NCI-H460 (cell line): ENCODE results near the gene WDR1. TPM values are rescaled to one million over a fixed set of nuclear protein-coding genes. Genes with fewer than 3 reads are reported as not detected.

Source experiments
- DNase-seq: peaks from one replicate; pipeline ENCODE4 v3.0.0-alpha.2; 2016; ENCODE audit warnings: low read depth; ENCODE audit errors: extremely low read depth
- total RNA-seq: library from RNA; depleted of rRNA; stranded (reverse); fragments of >200 nt; shearing (Covaris generic); gene quantifications from 2 replicates; pipeline ENCODE4 v1.2.3, GENCODE V29; 2014

Gene WDR1
- total RNA-seq, 1 experiment from 2014 or later: 105 TPM

DNA sequence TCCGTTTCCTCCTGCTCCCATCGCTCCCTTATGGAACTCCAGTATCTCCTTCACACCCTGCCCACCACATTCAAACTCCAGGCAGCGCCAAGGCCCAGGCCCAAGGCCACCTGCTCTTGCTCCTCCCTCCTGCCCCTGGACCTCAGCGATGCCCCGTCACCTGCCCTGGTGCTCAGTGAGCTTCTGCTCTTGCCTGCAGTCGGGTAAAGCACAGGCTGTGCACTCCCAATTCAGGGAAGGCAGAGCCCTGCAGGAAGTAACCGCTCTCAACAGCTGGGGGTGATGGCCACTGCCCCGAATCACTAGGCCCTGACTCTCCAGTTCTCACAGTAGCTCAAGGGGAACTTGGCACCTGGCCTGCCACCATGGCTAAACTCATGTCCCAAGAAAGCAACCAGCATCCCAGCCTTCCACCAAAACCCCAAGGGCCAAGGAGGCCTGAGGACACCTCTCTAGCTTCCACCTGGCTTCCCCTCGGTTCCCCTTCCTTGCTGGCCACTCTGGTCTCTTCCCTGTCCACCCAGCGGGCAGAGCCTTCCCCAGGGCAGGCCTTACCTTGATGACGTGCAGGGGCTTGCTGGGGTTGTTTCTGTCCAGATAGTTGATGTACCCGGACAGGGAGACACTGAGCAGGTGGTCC lies 29.3 kb downstream of the WDR1 start:
- DNase-seq: no peak

DNA sequence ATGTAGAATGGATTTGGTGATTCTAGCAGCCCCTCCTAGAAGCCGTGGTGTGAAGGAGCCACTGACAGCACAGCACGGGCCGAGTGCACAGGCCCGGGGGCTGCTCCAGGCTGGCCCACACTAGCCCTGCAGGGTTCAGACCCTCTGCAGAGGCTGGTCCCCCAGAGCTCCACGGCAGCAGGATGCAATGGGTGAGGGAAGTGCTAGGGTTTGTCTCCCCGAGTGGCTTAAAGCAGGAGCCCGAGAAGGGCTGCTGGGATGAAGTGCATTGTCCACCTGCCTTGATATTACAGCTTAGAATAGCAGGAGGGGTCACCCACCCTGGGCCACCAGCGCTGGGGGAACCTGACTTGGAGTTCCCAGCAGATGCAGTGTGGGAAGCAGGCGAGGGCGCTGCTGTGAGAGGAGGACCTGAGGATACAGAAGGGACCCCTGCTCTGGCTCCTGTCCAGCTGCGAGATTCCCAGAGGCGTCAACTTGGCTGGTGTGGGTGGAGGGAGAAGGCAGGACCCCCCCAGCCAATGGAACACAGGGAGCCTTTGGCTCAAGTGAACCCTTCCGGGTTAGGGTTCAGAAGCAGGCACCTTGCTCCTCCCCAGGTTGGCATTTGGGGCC lies 30.0 kb downstream of the WDR1 start:
- DNase-seq: no peak

DNA sequence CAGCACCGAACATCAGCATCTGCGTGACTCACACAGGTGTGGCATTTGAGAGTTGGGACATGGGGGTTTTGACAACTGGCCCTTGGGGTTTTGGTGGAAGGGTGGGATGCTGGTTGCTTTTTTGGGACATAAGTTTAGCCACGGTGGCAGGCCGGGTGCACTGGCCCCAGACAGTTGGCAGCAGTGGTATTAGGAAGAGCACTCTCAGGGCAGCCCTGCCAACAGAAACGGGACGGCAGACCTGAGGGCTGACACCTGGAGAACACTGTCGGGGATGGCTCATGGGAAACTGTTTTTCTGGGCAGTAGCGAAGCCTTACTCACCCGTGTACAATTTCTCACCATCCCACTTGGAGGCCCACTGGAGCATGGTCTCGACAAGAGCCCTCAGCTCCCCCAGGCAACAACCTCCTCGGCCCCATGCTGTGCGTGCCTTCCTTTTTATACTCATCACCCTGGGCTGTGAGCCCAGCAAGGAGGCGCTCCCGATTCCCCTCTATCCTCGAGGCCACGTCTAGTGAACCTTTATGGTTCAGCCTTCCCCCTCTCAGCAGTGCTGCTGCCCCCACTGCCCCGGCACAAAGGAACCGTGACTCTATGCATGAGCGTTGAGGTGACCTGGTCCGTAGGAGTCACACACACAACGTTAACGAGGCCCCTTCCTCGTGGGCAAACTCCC lies 30.6 kb downstream of the WDR1 start:
- DNase-seq: no peak

DNA sequence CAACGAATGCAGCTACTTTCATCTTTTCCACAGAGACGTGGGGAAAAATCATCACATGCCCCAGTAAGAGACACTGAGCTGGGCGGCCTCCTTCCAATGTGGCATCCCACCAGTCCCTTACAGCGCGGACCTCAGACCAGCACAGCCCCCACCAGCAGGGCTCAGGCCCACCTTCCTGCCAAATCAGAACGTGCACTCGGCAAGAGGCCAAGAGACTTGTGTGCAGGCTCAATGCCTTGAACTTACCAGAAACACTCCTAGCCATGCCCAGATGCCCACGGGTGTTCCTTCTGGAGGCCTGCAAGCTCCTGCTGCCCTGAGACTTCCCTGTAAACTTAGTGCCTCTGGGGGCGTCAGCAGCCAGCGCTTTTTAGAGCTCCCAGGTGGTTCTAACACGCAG lies 31.2 kb downstream of the WDR1 start:
- DNase-seq: no peak

DNA sequence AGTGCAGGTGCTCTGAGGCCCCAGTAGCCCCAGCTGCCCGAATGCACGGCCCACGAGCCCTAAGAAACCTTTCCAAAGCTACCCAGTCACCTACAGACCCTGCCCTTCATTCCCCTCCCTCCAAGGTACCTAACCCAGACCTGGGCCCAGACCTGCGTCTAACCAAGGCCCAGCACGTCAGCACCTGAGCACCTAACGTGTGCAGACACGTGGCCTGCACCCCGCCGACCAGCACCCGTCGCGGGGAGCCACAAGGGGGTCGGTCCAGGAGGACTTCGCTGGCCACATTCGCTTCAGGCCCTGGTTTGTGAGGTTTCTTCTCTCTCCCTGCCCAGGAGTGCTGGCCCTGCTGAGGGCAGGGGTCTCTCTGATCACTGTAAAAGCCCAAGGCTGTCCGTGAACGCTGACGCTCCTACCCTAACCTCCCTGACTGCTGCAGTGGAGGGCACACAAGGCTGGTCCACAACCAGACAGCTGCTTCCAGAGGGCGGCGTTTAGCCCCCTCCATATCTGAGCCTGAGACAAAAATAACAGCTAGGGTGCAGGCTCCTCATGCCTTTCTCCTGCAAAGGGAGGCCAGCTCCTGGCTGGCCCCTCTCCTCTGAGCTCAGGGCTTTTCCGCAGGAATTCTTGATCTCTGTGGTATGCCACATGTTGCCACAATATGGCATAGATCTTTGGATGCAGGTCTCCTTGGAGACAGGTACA lies 31.8 kb downstream of the WDR1 start:
- DNase-seq: no peak

DNA sequence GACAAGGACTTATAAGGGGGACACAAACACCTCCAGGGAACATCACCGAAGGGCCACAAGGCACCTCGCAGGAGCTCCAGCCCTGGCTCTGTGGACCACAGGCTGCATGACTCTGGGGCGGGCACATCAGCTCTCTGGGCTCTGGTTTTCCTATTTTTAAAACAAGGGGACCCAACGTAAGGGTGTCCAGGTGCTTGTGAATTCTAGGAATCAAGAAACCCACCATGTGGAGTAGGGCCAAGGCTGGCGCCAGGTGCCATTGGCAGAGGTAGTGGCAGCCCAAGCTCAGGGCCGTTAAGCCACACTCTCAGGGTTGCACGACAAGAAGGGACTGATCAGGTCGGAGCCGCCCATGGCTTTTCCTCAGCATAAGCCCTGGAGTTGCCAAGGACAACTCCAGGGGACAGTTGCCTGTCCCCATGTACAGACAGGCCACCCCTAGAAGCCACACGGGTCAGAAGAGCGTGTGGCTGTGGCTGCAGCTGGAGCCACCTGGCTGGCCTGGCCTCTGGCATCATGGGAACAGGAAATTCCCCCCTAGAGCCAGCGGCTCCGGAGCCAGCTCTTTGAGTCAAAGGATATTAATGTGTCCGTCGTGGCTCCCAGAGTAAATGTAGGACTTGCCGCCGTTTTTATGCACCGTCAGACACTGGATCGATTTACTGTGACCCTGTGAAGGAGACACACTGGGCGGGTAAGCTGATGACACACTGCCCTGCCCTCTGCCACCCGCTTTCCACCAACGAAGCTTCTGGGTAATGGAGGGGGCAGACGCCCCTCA lies 32.5 kb downstream of the WDR1 start:
- DNase-seq: no peak

DNA sequence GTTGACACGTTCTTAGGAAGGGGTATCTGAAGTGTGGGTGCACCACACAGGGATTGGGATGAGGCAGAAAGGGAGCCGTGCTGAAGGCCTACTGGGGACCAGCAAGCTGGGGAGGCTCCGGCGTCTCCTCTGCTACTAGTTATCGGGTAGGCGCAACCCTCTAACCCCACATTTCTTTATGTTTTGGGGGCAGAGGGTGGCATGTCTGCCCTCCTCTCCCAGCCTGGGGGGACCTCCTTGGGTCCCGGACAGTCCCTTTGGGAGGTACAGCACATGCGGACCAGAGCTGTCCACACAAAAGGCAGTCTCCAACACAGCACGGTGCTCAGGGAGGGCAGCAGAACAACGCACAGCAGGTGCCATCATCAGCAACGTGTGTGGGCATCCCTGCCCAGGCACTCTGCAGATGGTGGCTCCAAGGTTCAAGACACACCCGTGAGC lies 33.2 kb downstream of the WDR1 start:
- DNase-seq: no peak

DNA sequence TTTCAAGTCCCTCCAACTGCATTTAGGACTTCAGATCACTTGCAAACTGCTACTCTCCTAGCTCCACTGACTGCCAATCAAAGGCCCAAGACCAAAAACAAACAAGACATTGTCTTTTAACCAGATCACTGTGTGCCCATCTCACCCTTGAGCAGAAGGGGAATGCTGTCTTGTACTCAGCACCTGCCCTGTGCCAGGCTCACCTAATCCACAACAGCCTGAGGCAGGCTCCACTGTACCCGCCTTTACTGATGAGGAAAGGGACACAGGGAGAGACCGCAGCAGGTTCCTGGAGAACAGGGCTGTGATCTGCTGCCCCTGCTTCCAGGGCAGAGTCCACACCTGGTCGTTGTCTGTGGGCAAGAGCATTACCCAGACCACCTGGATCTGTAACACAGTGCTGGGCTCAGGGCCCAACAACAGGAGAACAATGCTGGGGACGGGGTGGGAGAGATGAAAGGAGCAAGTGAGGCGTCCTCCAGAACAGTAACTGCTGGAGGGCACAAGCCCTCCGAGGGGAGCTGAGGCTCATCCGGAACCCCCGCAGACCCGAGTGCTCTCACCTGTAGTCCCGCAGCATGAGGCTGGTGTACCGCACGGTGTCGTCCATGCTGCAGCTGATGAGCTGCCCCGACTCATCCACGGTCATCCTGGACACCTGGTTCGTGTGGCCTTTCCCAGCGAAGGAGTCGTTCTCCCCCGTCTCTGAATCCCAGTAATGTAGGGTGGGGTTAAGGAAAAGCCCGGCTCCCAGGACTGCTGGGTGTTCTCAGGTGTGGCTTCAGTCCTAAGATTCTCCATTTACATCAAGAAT lies 33.9 kb downstream of the WDR1 start:
- DNase-seq: no peak

DNA sequence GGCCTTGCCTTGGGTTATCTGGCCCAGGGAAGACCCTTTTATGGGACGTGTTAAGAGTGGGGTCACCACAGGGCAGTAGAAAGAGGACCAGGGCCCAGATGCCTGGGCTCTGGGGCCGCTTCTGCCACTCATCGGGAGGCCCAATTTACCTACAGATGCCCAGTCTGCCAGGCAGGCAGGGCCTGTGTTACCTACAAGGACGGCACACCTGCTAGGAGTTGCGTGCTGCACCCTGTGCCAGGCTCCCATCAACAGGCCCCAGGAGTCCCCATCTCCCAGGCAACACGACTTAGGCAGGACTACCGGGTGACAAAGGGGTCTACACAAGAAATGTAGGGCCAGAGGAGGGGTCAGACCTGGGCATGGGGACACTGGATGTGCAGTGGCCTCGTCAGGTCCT lies 34.6 kb downstream of the WDR1 start:
- no peak for DNase-seq

DNA sequence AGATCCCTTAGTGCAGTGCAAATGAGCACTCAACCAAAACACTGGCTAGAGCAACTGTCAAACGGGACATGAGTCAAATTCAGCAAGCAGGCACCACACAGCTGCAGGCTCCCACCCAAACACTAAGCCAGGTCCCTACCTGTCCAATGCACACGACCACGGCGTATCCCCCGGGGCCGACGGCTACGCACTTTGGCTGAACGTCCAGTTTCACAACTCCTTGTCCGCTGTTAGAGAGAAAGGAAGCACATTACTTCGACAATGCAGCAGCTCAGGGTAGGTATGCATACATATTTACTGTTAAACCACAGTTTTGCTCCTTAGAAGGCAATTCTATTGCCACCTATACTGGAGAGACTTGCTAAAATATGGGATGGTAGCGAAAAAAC lies 35.4 kb downstream of the WDR1 start:
- DNase-seq: no peak

DNA sequence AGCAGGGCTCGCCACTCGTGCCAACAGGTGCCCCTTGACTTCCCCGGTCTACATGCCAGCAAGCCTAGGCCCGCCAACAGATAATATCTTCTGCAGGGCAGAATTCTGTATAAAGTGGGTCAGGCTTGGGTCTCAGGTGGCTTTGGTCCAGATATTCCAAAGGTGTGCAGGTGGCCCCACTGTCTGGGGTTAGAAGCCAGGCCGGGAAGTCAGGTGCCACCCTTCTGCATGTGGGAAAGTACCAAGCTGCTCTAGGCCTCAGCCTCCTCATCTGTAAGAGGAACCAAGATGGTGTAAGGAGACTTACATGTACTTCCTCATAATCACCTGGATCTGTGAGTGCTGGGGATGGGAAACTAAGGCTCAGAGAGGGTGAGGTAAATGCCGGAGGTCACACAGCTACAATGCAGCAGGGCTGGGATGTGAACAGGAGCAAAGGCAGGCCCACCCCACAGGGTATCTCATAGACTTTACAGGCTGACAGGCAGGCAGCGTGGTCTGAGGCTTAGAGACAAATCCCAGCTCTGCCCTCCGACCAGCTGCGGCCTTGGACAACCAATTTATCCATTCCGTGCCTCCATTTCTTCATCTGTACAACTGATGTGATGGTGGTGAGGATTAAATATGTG lies 35.9 kb downstream of the WDR1 start:
- DNase-seq: no peak

DNA sequence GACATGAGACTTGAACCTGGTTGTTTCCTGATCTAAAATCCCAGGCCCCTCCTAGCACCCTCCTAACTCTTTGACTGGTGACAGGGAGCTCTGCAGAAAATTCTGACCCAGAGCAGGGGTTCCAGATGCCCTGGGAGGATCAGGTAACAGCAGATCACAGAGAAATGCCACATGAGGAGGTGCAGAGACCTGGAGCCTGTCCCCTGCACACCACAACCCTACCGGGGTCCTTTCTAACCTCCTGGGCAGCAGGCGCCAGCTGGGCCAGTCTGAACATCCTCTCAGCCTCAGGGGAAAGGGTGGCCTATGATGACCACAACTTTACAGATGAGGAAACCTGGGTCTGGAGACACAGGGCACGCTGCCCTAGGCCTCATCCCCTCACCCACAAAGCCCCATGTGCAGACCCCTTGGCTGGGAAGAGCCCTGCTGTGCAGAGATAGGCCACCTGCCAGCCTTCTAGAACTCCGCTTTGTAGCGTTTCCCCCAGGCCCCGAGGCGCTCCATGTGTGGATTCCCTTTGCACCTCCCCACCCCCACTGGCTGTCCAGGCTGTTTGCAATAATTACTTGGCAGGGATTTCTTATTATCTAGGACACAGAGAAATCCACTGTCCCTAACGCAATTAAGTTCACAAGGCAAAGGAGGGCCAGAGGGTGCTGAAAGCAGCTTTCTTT lies 36.5 kb downstream of the WDR1 start:
- no peak for DNase-seq

DNA sequence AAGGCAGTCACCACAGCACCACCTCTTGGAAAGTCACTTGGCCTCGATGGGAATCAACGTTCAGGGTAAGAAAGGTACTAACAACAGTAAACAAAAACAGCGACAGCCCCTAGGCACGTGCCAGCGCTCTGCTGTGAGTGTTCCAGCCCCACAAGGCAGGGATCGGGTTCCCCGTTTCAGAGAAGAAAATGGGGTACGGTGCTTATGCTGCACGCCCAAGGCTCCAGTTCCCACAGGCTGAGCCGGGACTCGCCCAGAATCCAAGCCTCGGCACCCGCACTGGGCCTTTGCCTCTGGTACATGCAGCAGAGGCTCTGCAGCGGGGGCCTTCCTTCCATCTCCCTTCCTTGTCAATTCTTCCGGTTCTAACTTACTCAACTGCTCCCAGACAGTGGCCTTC lies 37.3 kb downstream of the WDR1 start:
- DNase-seq: no peak

DNA sequence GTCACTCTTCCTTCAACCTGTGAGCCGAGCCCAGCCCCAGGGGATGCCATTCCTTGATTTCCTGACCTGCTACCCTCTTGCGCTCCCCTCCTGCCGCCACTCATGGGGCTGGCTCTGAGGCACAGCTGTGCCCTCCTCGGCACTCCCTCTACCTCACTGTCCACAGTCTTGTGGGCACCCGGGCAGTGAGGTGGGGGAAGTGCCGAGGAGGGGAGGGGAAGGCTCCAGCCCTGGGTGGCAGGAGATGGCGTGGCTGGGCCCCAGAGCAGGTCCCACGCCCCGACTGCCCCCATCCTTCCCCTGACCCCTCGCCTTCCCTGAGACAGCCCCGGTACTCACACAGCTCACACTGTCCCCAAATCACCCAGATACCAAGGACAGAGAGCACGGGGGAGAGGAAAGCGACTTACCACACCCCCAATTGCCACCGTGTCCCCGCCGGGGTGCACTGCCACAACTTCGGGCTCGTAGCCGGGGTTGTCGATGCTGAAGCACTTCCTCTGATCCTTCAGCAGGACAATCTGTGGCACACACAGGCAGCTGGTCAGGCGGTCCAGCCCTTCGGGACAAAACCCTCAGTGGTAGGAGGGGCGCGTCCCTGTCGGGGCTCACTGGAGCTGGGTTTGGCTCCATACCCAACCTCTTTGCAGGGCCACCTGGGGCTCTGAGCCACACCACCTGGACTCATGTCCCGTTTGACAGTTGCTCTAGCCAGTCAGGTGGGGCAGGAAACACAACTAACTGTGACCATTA lies 37.9 kb downstream of the WDR1 start:
- no peak for DNase-seq

DNA sequence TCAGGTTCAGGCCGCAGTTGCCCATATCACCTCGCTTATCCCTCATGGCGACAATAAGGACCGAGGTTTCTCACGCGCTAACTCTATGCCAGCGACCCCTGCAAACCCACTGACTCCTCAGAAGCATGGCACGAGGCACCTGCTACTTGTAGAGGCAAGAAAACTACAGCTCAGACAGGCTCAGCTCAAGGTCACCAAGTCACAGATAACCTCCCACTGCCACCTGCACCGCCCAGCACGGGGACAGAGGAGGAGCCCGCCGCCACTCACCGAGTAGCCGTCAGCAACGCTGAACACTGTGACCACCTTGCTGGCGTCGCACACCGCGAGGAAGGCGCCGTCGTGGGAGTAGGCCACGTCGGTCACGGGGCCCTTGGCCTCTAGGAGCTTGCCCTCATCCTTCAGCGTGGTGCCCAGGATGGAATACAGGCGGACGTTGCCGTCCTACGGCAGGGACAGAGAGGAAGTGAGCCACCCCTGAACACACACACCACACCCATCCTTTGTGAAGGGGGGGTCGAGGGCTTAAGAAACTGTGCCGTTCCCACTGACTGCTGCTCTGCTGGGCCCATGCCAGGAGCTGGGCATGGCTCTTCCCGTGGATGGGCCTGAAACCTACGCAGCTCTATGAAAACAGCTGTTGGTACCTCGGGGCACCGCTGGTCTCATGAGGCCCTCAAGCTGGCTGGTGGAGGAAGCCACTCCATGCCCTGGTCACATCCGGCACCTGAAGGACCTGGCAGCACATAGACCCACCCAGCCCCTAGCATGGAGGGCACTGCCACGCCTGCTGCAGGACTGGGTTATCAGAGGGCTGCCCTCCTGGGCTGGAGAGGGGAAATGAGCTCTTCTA lies 38.9 kb downstream of the WDR1 start:
- no peak for DNase-seq

DNA sequence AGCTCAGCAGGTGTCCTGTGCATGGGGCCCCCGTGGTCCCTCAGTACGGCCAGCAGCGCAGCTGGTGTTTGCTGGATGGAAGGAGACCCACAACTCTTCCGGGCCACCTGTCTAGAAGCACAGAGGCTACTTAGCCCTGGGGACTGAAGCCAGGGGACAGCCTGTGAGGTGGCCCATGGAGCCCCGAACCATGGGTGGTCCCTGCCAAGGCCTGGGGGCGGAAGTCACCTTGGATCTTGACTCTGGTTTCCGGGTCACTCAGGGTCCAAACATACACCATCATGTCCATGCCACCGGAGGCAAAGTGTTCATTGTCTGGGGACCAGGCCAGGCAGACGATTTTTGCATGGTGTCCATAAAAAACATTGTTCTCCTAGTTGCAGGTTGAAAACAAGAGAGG lies 39.5 kb downstream of the WDR1 start:
- DNase-seq: no peak

DNA sequence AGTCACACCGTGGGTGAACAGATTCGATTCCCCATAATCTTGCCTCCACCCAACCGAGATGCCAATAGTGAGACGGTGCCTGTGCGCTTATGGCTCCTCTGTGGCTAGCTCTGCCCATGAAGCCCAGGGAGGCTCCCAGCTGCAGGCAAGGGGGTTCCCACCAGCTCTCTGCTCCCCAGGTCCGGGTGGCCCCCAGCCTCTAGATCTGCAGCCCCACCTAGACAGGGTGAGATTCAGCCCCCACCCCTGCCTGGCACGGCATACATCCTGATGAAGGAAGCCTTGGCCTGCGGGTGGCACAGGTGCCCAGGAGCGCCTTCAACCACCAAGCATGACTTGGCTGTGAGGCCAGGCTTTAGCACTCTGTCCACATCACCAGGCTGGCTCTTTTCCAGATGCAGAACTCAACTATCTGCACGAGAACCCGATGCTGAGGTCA lies 40.6 kb downstream of the WDR1 start:
- no peak for DNase-seq
